NCI-H1092 treated with DMSO at 0.1 percent for 48 hours (cell line): ENCODE results near the gene SGK2.
"Not testable (repeated sequence)": the region's sequence is repeated elsewhere in the genome, so short reads cannot be mapped to it uniquely, and the experiment has no call there.

Source experiments
- DNase-seq: peaks from one replicate; lab custom pipeline; 2025; lab: John Stamatoyannopoulos, UW

The SGK2 gene

GRCh38 chr20:43563991-43564390 lies 5.2 kb downstream of the SGK2 start:
- DNase-seq = no peak

- no peak for DNase-seq
Observed at GRCh38 chr20:43564455-43564854, 5.6 kb downstream of the SGK2 start.

- DNase-seq = no peak
Observed at GRCh38 chr20:43564993-43565757, 6.3 kb downstream of the SGK2 start.

- DNase-seq = no peak
Observed at GRCh38 chr20:43565758-43566104, 6.9 kb downstream of the SGK2 start.

GRCh38 chr20:43567477-43567876 lies 8.7 kb downstream of the SGK2 start:
- no peak for DNase-seq

- no peak for DNase-seq
Observed at GRCh38 chr20:43568706-43569105, 9.9 kb downstream of the SGK2 start.

GRCh38 chr20:43569282-43569681 lies 10.5 kb downstream of the SGK2 start:
- DNase-seq = no peak

GRCh38 chr20:43570496-43570895 lies 11.7 kb downstream of the SGK2 start:
- DNase-seq = no peak

- no peak for DNase-seq
Observed at GRCh38 chr20:43571310-43571709, 12.5 kb downstream of the SGK2 start.

- DNase-seq = no peak
Observed at GRCh38 chr20:43571771-43572170, 12.9 kb downstream of the SGK2 start.

GRCh38 chr20:43572891-43573290 lies 14.1 kb downstream of the SGK2 start:
- DNase-seq = no peak

- DNase-seq = no peak
Observed at GRCh38 chr20:43576108-43576507, 17.3 kb downstream of the SGK2 start.

GRCh38 chr20:43579861-43580793 lies 21.3 kb downstream of the SGK2 start:
- DNase-seq = no peak

- DNase-seq = no peak
Observed at GRCh38 chr20:43583133-43583864, 24.5 kb downstream of the SGK2 start.

- no peak for DNase-seq
Observed at GRCh38 chr20:43583982-43584432, 25.2 kb downstream of the SGK2 start.

- no peak for DNase-seq
Observed at GRCh38 chr20:43584448-43585136, 25.8 kb downstream of the SGK2 start.

- no peak for DNase-seq
Observed at GRCh38 chr20:43586641-43587040, 27.8 kb downstream of the SGK2 start.

GRCh38 chr20:43588526-43588925 lies 29.7 kb downstream of the SGK2 start:
- DNase-seq = not testable (repeated sequence)

GRCh38 chr20:43590036-43590391 lies 31.2 kb downstream of the SGK2 start:
- no peak for DNase-seq

- DNase-seq = peak; percentile 99
Observed at GRCh38 chr20:43590392-43591303, 31.8 kb downstream of the SGK2 start, which contains the start of gene IFT52. IFT52 (plus strand) TSS chr20:43590937; CDS start chr20:43594699, 3,762 bp downstream.

GRCh38 chr20:43601960-43602359 lies 43.1 kb downstream of the SGK2 start:
- not testable (repeated sequence) for DNase-seq
